Brain pericyte (primary cell): ENCODE measurements around the gene ABCG2.
A peak's percentile ranks its signal among the peaks of the same experiment; 100 is the strongest.
"Not testable (repeated sequence)": the region's sequence is repeated elsewhere in the genome, so short reads cannot be mapped to it uniquely, and the experiment has no call there.

Experiments used
- DNase-seq: peaks from one replicate; pipeline ENCODE4 v3.0.0-alpha.2; 2012; ENCODE audit warnings: low read depth, low spot score

The ABCG2 gene

DNA sequence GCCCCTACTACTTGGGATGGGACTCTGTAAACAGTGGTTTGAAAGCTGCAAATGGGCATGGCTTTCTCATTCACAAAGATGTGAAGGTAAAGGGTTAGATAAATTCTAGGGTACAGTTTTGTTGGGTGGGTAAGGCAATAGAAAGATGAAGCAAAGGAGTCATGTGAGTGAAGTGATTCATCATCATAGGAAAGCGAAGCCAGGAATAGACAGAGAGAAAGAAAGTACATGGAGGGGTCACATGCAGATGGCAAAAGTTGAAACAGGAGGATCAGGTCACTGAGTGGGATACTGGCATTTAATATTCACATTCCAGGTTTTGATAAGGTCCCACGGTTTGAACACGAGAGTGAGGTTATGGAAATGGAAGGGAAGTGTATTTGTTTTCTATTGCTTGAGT is 8.2 kb upstream of the ABCG2 start:
- DNase-seq: no peak

DNA sequence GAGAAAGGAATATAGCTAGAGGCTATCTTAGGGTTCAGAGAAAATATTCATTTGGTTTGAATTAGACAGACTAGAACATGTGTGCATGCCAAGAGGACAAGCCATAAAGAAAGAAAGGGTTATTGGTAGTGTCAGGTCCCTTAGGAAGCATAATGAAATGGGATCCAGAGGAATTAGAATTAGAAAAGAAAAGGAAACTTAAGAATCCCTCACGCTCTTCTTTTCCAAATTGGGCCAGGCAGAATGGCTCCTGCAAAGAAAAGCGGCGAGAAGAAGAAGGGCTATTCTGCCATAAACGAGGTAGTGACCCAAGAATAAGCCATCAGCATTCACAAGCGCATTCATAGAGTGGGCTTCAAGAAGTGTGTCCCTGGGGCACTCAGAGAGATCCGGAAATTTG is 4.9 kb upstream of the ABCG2 start:
- DNase-seq: no peak

DNA sequence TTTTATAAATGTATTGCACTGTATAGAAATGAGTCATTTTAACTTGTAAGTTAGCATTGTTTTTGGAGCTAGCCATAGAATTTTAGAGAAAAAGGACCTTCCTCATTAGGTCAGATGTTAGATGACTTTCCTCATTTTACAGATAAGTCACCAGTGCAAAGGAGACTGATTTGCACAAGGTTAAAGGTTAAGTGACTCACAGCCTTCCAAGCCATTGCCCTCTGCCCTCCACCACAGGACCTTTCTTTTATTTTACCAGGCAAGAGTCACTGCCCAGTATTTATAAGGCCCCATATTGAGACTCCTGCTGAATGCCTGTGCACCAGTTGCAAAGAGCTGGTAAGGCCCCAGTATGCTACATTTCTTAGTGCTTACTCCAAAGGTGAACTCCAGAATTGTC is 4.2 kb upstream of the ABCG2 start:
- DNase-seq: peak; percentile 30

DNA sequence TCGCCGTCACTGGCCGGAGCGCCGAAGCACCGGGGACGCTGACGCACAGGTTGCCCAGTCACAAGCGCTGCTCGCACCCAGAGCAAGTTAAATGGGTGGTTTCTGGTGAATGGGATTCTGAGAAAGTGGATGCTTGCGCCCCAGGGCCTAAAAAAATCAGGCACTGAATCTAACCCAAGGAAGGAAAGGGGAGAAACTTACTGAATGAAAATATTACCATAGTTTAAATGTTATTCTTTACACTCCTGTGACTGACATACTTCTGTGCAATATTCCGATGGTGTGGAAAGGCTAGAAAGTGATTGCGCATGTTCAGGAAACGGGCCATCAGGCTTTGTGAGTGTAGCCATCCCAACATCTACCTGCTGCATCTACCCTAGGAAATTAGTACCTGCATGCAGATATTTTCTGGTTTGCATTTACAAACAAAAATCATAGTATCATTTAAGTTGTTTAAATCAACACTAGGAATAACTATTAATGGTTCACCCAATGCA is 838 bp upstream of the ABCG2 start:
- DNase-seq: no peak

- no peak for DNase-seq
Observed at GRCh38 chr4:88158038-88158488, 376 bp downstream of the ABCG2 start.

GRCh38 chr4:88152331-88152730 is 6.1 kb downstream of the ABCG2 start:
- not testable (repeated sequence) for DNase-seq

- no peak for DNase-seq
Observed at GRCh38 chr4:88148560-88148959, 9.9 kb downstream of the ABCG2 start.

DNA sequence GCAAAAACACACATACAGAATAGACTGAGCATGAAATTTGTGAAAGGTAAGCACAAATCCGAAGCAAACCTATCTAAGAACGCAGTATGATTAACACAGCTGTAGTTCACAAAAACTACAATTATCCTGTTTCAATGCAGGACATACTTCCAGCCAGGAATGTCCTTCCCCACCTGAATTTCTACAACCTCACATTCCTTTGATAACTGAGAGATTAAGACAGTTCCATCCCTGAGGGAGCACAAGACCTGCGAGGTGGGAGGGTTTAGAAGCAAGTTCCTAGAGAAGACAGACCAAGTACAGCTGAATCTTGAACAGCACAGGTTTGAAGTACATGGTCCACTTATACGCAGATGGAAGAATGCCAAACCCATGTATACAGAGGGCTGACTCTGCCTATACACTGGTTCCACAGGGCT is 10.6 kb downstream of the ABCG2 start:
- no peak for DNase-seq

DNA sequence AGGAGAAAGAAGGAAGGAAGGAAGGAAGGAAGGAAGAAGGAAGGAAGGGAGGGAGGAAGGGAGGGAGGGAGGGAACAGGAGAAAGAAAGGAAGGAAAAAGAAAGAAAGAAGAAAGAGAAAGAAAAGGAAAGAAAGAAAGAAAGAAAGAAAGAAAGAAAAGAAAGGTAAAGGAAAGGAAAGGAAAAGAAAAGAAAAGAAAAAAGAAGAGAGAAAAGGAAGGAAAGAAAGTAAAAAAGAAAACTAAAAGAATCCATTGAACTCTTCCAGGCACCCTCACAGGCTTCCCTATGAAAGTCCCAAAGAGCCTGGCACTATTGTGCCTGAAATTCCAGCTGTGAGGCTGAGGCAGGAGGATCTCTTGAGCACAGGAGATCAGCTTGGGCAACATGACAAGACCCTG is 11.5 kb downstream of the ABCG2 start:
- DNase-seq: no peak

GRCh38 chr4:88144866-88145300 is 13.6 kb downstream of the ABCG2 start:
- no peak for DNase-seq

DNA sequence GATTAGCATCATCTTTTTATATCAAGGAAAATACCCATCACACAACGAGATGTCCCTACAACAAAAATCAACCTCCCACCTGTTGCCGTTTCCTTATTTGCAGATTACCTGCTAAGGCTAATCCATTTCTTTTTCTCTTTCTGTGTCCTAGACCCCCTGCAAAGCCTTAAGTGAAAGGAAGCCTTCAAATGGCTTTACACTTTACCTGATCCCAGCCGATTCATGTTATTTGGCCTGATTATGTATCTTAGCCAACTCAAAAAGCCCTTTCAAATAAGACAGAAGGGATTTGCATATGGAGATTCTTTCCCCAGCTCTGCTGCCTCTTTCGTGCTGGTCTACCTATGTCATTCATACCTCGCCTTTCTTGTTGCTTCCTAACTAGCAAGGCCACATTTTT is 14.4 kb downstream of the ABCG2 start:
- no peak for DNase-seq

- DNase-seq: no peak
Observed at GRCh38 chr4:88143504-88143903, 14.9 kb downstream of the ABCG2 start.

DNA sequence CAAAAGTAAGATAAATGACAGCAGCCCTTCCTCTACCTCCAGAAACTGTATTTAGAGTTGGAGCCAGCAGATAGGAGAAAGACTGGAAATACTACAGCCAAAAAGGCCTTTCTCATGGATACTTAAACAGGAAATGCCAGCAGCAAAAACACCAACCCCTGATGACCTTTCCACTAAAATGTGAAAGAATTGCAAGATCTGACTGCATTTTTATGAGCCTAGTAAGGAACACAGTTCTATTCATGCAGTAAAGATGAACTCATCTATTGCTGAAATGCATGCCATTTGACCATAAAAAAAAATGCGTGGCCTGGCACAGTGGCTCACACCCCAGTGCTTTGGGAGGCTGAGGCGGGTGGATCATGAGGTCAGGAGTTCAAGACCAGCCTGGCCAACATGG is 19.9 kb downstream of the ABCG2 start:
- no peak for DNase-seq

DNA sequence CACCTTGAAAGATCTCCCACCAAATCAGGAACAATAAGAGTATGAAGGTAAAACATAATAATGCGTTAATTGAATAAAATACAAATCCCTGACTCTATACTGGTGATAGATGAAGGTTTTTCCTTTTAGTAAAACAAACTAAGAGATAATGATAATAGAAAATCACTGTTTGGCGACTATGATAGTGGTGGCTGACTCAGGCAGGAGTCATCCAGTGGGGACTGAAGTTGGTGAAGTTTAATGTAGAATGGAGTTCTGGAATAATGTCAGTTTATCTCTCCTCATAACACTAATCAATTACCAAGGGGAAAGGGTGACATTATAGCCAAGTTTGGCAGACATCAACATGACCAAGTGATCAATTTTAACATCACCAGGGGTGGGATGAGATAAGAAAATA is 21.3 kb downstream of the ABCG2 start:
- DNase-seq: no peak

DNA sequence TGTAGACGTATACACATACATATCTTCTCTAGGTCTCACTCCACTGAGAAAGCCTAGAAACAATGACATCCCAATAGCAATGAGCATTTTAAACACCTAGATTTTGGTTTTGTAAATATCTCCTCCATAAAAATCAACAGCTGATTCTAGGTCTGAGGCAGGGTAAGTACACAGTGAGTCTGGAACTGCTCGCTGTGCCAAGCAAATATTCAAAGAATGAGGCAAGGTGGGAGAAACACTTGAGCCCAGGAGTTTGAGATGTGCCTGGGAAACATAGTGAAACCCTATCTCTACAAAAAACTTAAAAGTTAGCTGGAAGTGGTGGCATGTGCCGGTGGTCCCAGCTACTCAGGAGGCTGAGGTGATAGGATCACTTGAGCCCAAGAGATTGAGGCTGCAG is 22.2 kb downstream of the ABCG2 start:
- no peak for DNase-seq

- DNase-seq: no peak
Observed at GRCh38 chr4:88135356-88135663, 23.1 kb downstream of the ABCG2 start.

DNA sequence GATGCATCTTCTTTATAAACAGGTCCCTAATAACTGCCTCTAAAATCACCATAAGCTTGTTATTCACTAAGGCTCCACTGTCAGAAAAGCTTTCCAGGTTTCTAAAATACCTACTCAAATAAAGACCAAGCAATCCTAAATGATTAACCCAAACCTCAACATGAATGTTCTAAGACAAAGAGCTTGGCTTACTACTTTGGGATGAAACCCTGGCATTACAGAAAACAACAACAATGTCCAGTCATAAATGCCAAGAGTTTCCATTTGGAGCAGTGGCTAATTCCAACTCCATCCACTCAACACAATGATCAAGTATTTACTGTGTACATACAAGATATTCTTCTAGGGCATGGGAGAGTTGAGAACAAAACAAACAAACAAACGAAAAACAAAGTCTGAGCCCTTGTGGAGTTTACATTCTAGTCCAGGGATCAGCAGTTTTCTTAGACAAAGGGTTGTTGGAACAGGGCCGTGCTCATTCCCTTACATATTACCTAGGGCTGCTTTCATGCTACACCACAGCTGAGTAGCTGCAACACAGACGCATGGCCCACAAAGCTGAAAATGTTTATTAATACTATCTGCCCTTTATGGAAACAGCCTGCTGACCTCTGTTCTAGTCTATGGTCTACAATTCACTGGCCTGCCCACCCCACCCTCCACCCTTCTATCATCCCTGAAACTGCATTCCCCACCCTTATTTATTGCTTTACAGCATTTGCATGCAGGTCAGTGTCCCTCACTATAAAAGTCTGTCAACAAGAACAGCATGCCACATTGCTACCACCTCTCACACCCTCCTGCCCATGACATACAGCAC is 23.7 kb downstream of the ABCG2 start:
- no peak for DNase-seq

GRCh38 chr4:88134111-88134510 is 24.3 kb downstream of the ABCG2 start:
- no peak for DNase-seq

- DNase-seq: no peak
Observed at GRCh38 chr4:88130544-88131305, 27.7 kb downstream of the ABCG2 start.

DNA sequence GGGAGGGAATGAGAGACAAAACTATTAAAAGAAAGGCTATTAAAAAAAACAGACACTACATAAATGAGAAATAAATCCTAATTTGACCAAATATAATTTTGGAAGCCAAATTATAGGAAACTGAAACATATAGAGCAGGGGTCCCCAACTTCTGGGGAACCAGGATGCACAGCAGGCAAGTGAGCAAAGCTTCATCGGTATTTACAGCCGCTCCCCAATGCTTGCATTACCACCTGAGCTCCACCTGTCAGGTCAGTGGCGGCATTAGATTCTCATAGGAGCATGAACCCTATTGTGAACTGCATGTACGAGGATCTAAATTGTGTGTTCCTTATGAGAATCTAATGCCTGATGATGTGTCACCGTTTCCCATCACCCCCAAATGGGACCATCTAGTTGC is 28.4 kb downstream of the ABCG2 start:
- DNase-seq: no peak

- DNase-seq: not testable (repeated sequence)
Observed at GRCh38 chr4:88122260-88122659, 36.2 kb downstream of the ABCG2 start.

DNA sequence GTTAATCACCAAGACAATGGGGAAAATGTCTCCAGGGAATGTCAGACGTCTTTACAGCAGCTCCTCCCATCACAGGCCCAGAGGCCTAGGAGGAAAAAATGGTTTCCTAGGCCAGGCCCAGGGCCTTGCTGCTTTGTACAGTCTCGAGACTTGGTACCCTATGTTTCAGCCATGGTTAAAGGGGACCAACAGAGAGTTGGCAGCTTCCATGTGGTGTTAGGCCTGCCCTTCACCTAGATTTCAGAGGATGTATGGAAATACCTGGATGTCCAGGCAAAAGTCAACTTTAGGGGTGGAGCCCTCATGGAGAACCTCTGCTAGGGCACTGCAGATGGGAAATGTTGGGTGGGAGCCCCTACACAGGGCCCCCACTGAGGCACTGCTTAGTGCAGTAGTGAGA is 38.5 kb downstream of the ABCG2 start:
- DNase-seq: no peak

DNA sequence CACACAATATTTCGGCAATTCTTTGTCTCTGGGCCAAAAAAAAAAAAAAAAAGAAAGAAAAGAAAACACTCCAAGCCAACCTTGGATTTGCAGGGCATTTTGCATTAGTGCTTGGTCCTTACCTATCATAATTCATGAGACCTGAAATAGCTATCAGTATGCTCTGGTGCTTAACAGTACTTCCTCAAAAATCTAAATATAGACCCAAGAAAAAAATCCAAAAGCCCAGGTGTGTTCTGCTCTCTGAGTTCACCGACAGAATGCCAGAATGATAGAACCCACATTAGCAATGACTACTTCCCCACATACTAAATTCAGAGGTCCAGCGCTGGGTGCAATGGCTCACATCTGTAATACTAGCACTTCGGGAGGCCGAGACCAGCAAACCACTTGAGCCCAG is 42.9 kb downstream of the ABCG2 start:
- no peak for DNase-seq
